Endothelial cell of umbilical vein (primary cell): ENCODE results near the gene FHIT. TPM values are rescaled to one million over a fixed set of nuclear protein-coding genes. Genes with fewer than 3 reads are reported as not detected.

ENCODE experiments used
- BruUV-seq: library from RNA; stranded (reverse); fragments of 400-500 nt; replicated peaks from 2 replicates; lab custom pipeline; 2021; lab: Mats Ljungman, UMichigan
- CTCF ChIA-PET: fragments of 300-600, 350-600 bp; sonication (Branson Sonifier 250); formaldehyde crosslinking; loops from one replicate; lab custom pipeline; 2021; ENCODE audit warnings: antibody characterized with exemption, inconsistent platforms; lab: Charles Lee
- POLR2A ChIA-PET: fragments of 300-600, 350-600 bp; sonication (Branson Sonifier 250); formaldehyde crosslinking; loops from one replicate; lab custom pipeline; 2021; ENCODE audit warnings: antibody characterized with exemption, inconsistent platforms; lab: Charles Lee
- DNase-seq: peaks from one replicate; pipeline ENCODE4 v3.0.0-alpha.2; 2011; ENCODE audit warnings: low read depth, low spot score
- FAIRE-seq: peaks from 2 replicates; lab custom pipeline; 2011; peaks lifted over from hg19 to GRCh38; lab: Jason Lieb, UNC
- H2AFZ ChIP-seq: 2 replicates; pipeline ENCODE4 v1.6.0; 2012; ENCODE audit warnings: low read depth, low read length, control low read depth, inconsistent platforms
- H3K27ac ChIP-seq: 2 replicates; pipeline ENCODE4 v1.5.1; 2011; ENCODE audit warnings: low read depth, mild to moderate bottlenecking, control low read depth, low read length, moderate library complexity; ENCODE audit not compliant: insufficient read depth
- H3K27me3 ChIP-seq, 2 experiments: 2 replicates each; pipeline versions ENCODE4 v1.6.0 to v1.6.1; 2011; ENCODE audit warnings: low read length in 2 of 2, mixed read lengths in 1 of 2; ENCODE audit not compliant: control insufficient read depth in 2 of 2, insufficient read depth in 2 of 2
- H3K36me3 ChIP-seq, 2 experiments: 2 replicates in 1 of 2; 3 replicates in 1 of 2; pipeline ENCODE4 v1.5.1; 2011; ENCODE audit warnings: low read length in 2 of 2, mild to moderate bottlenecking in 1 of 2, moderate library complexity in 1 of 2; ENCODE audit not compliant: control insufficient read depth in 2 of 2, insufficient read depth in 2 of 2; ENCODE audit errors: extremely low read depth in 1 of 2
- H3K4me1 ChIP-seq: 3 replicates; pipeline ENCODE4 v1.5.1; 2011; ENCODE audit warnings: mild to moderate bottlenecking, low read length; ENCODE audit not compliant: control insufficient read depth, insufficient read depth; ENCODE audit errors: extremely low read depth
- H3K4me2 ChIP-seq: 2 replicates; pipeline ENCODE4 v1.6.1; 2011; ENCODE audit warnings: low read length, control low read depth, mixed read lengths; ENCODE audit not compliant: insufficient read depth
- H3K4me3 ChIP-seq, 3 experiments: fragments of 200-600 bp in 1 of 3; sonication (generic), shearing (Covaris generic) in 1 of 3; replicated peaks in 1 of 3; 2 replicates each; pipeline ENCODE4 v1.5.1; 2011 to 2016; ENCODE audit warnings: control low read depth in 3 of 3, low read length in 3 of 3, mild to moderate bottlenecking in 2 of 3, inconsistent platforms in 1 of 3, low read depth in 1 of 3, moderate library complexity in 1 of 3; ENCODE audit not compliant: insufficient read depth in 1 of 3
- H3K79me2 ChIP-seq: 2 replicates; pipeline ENCODE4 v1.6.0; 2012; ENCODE audit warnings: low read length, inconsistent platforms; ENCODE audit not compliant: control insufficient read depth, insufficient read depth
- H3K9ac ChIP-seq: replicated peaks from 2 replicates; pipeline ENCODE3; 2011; ENCODE audit warnings: low read length, control low read depth; ENCODE audit not compliant: insufficient read depth; ENCODE audit errors: extremely low read depth
- H3K9me1 ChIP-seq: replicated peaks from 3 replicates; pipeline ENCODE4 v1.6.0; 2011; ENCODE audit warnings: mild to moderate bottlenecking, low read length; ENCODE audit not compliant: control insufficient read depth, insufficient read depth; ENCODE audit errors: extremely low read depth
- H3K9me3 ChIP-seq: replicated peaks from 2 replicates; pipeline ENCODE4 v1.5.1; 2012; ENCODE audit warnings: low read length, inconsistent platforms; ENCODE audit not compliant: control insufficient read depth, insufficient read depth
- H4K20me1 ChIP-seq: replicated peaks from 2 replicates; pipeline ENCODE3; 2011; ENCODE audit warnings: mild to moderate bottlenecking, low read length; ENCODE audit not compliant: control insufficient read depth, insufficient read depth; ENCODE audit errors: extremely low read depth
- CTCF ChIP-seq, 2 donors: IDR thresholded peaks; 1 replicate in 1 of 2; 2 replicates in 1 of 2; pipeline ENCODE4 v1.5.1; 2011; ENCODE audit warnings: low read length in 2 of 2, mild to moderate bottlenecking in 2 of 2, moderate library complexity in 2 of 2, control low read depth in 1 of 2, inconsistent platforms in 1 of 2, low read depth in 1 of 2; ENCODE audit not compliant: insufficient read depth in 1 of 2; ENCODE audit errors: extremely low read depth in 1 of 2
- EZH2 ChIP-seq: IDR thresholded peaks from 2 replicates; pipeline ENCODE4 v1.6.1; 2012; ENCODE audit warnings: borderline replicate concordance, low read depth, mild to moderate bottlenecking, moderate library complexity, low read length, inconsistent platforms; ENCODE audit not compliant: severe bottlenecking
- FOS ChIP-seq: IDR thresholded peaks from 2 replicates; pipeline ENCODE4 v1.6.1; 2011; ENCODE audit warnings: mild to moderate bottlenecking, low read length, moderate library complexity, borderline replicate concordance; ENCODE audit not compliant: insufficient read depth
- GATA2 ChIP-seq: IDR thresholded peaks from 2 replicates; pipeline ENCODE4 v1.7.0; 2011; ENCODE audit warnings: low read depth, mild to moderate bottlenecking, moderate library complexity, mixed read lengths, low read length; ENCODE audit not compliant: insufficient read length, insufficient read depth
- JUN ChIP-seq: IDR thresholded peaks from 2 replicates; pipeline ENCODE4 v1.6.1; 2011; ENCODE audit warnings: borderline replicate concordance, low read depth; ENCODE audit not compliant: insufficient read length, insufficient read depth
- MAX ChIP-seq: IDR thresholded peaks from 2 replicates; pipeline ENCODE4 v1.6.1; 2011; ENCODE audit not compliant: insufficient read depth, insufficient read length
- MYC ChIP-seq: IDR thresholded peaks from one replicate; pipeline ENCODE4 v1.6.1; 2011; ENCODE audit warnings: mild to moderate bottlenecking, low read depth, low read length
- POLR2A ChIP-seq: IDR thresholded peaks from 2 replicates; pipeline ENCODE4 v1.6.1; 2012; ENCODE audit warnings: low read depth, mild to moderate bottlenecking, control low read depth, low read length
- POLR2AphosphoS5 ChIP-seq: IDR thresholded peaks from 2 replicates; pipeline ENCODE4 v1.6.1; 2012; ENCODE audit warnings: low read depth, mild to moderate bottlenecking, control low read depth, low read length, moderate library complexity; ENCODE audit not compliant: insufficient read depth
- dilution Hi-C: fragments of 300-500 bp; cut with MboI; formaldehyde crosslinking; loops from one replicate; pipeline ENCODE4 v1.15.0; 2019; ENCODE audit warnings: low sequenced_read_pairs; ENCODE audit not compliant: extremely low pct_ligation_motif_present
- intact Hi-C: fragments of 100-400 bp; cut with micrococcal nuclease; formaldehyde crosslinking; loops from one replicate; pipeline ENCODE4 v1.10.0; 2022
- polyA plus RNA-seq, 4 experiments: library from polyadenylated mRNA; depleted of rRNA in 3 of 4; stranded (reverse) in 3 of 4; unstranded in 1 of 4; fragments of >200 nt; gene quantifications; 2 replicates each; pipeline versions ENCODE4 v1.2.1 to v1.2.3, GENCODE V29; 2011 to 2012; ENCODE audit warnings: missing spikeins in 1 of 4
- total RNA-seq: library from RNA; stranded (reverse); gene quantifications from 2 replicates; pipeline ENCODE4 v1.2.3, GENCODE V29; 2021

The FHIT gene
- total and polyA plus RNA-seq, 2 donors (not counting 3 experiments of a cell fraction or from before 2014, with no cell fraction given) = 0.47 to 2.2 TPM

- TF ChIP-seq GATA2 = no peak
- H3K9me3 ChIP-seq = no peaks in the 10 kb centered on the region
- no peaks in the 10 kb centered on the region for H3K4me1 ChIP-seq
- ChIA-PET POLR2A (no interaction called here), CTCF (no interaction called here)
- H3K4me2 ChIP-seq = no peak overlapping the region
- H3K79me2 ChIP-seq = no peaks in the 10 kb centered on the region
- H3K9me1 ChIP-seq = no peaks in the 10 kb centered on the region
- no peaks in the 10 kb centered on the region for H4K20me1 ChIP-seq
- dilution Hi-C loops (no loop called here), intact Hi-C loops (no loop called here)
- H2AFZ ChIP-seq = no peak overlapping the region
- BruUV-seq = no TSS peak
- no peaks in the 10 kb centered on the region for H3K27me3 ChIP-seq
- no peak overlapping the region for H3K4me3 ChIP-seq
- H3K9ac ChIP-seq = no peak overlapping the region
- DNase-seq (no peak), FAIRE-seq (no peak)
- no peak overlapping the region for H3K27ac ChIP-seq
- H3K36me3 ChIP-seq = no peaks in the 10 kb centered on the region
Observed at GRCh38 chr3:60743631-60744164, 507.6 kb downstream of the FHIT start.

- no peak for DNase-seq
- no peak overlapping the region for H3K4me2 ChIP-seq
- no peaks in the 10 kb centered on the region for H3K4me1 ChIP-seq
- no peaks in the 10 kb centered on the region for H4K20me1 ChIP-seq
- no peaks in the 10 kb centered on the region for H3K79me2 ChIP-seq
- TF ChIP-seq CTCF (IDR thresholded peaks at IDR 0.05; ENCODE audit: extremely low read depth in 1 of 2, insufficient read depth in 1 of 2, low read depth in 1 of 2, low read length in 2 of 2) (no peak), MAX (no peak), POLR2AphosphoS5 (no peak), FOS (no peak), JUN (no peak), GATA2 (no peak), POLR2A (no peak), MYC (no peak), EZH2 (no peak)
- no peak overlapping the region for H3K4me3 ChIP-seq
- FAIRE-seq = no peak
- BruUV-seq = no TSS peak
- intact Hi-C loops = no loop called here
- dilution Hi-C loops = no loop called here
- no peaks in the 10 kb centered on the region for H3K36me3 ChIP-seq
- no peaks in the 10 kb centered on the region for H3K9me3 ChIP-seq
- POLR2A ChIA-PET = no interaction called here
- no peak overlapping the region for H2AFZ ChIP-seq
- no peaks in the 10 kb centered on the region for H3K27me3 ChIP-seq
- no peak overlapping the region for H3K27ac ChIP-seq
- no peaks in the 10 kb centered on the region for H3K9me1 ChIP-seq
- CTCF ChIA-PET = no interaction called here
- no peak overlapping the region for H3K9ac ChIP-seq
Observed at GRCh38 chr3:60742606-60743145, 508.6 kb downstream of the FHIT start.
